ES-I3 (cell line): ENCODE measurements around the gene ABL2.
A peak's percentile ranks its signal among the peaks of the same experiment; 100 is the strongest.
"Not testable (repeated sequence)": the region's sequence is repeated elsewhere in the genome, so short reads cannot be mapped to it uniquely, and the experiment has no call there.

ENCODE experiments used
- H3K36me3 ChIP-seq: 2 replicates; pipeline ENCODE4 v1.6.1; 2013; ENCODE audit warnings: mild to moderate bottlenecking, low read length, control low read depth, moderate library complexity; ENCODE audit not compliant: insufficient read depth
- H3K4me1 ChIP-seq: 2 replicates; pipeline ENCODE4 v1.6.1; 2013; ENCODE audit warnings: mild to moderate bottlenecking, control low read depth, low read length; ENCODE audit not compliant: insufficient read depth
- H3K9ac ChIP-seq: 2 replicates; pipeline ENCODE4 v1.6.1; 2013; ENCODE audit warnings: low read depth, mild to moderate bottlenecking, low read length, moderate library complexity
- H3K9me3 ChIP-seq: 2 replicates; pipeline ENCODE4 v1.6.1; 2013; ENCODE audit warnings: mild to moderate bottlenecking, low read length, moderate library complexity; ENCODE audit not compliant: control insufficient read depth, insufficient read depth

Gene ABL2

DNA sequence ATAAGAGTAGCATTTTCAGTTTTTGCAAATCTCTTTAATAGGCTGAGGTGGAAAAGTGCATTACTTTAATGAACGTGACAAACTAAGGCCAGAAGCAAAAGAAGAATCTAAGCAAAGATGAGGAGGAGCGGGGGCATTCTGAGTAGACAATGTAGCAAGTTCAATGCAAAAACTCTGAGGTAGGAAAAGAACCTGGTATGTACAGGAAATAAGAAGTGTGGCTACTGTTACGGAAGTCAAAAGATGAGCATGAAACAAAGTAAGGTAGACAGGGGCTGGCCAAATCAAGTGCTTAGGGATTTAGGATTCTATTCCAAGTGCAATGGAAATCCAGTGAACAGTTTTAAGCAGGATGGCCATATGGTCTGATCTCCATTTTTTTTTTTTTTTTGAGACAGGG is 84.0 kb downstream of the ABL2 start:
- H3K36me3 ChIP-seq, result no peaks in the 10 kb centered on the region
- no peak overlapping the region for H3K9ac ChIP-seq

DNA sequence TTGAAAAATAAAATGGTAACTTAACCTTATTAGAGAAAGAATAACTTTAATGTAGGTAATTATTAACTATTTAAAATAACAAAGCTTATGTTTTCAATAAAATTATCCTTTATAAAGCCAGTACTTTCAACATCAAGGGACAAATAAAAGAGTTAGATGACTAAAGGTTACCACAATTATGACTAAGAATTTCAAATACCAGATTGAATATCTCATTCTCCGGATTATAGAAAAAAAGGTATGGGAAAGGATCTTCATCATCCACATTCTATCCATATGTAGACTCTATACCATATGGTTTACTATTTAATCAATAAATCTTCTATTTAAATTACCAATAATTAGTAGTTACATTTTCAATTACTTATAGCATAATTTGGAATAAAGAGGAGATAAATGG is 84.9 kb downstream of the ABL2 start:
- Histone ChIP-seq H3K4me1 (peaks cover 9% of the 10 kb centered on the region), H3K9me3 (0 out of 2 replicates have a peak, but pooled peaks cover 5% of the 10 kb centered on the region), H3K9ac (no peak overlapping the region), H3K36me3 (peaks cover 3% of the 10 kb centered on the region)

More for the DNA sequence above, 84.0 kb downstream of the ABL2 start:
- Histone ChIP-seq H3K9me3 (no peaks in the 10 kb centered on the region), H3K4me1 (peaks cover 9% of the 10 kb centered on the region)

DNA sequence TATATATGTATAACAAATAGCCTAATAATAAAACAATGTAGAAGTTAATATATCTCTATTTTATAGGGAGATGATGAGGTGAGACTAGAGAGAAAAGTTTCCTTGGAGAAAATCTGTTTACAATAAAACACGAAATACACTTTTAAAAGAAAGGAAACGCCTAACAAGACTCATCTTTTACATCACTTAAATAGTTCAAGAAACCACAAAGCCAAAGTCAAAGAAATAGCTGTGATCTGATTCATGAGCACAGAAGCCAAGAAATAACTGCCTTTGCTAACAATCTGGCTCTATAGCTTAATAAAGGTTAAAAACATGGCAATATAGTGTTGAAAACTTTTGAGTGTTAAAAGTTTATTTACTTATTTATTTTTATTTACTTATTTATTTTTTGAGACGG is 86.2 kb downstream of the ABL2 start:
- Histone ChIP-seq H3K9ac (no peak overlapping the region), H3K4me1 (peaks cover 9% of the 10 kb centered on the region), H3K36me3 (peaks cover 3% of the 10 kb centered on the region), H3K9me3 (0 out of 2 replicates have a peak, but pooled peaks cover 6% of the 10 kb centered on the region)

DNA sequence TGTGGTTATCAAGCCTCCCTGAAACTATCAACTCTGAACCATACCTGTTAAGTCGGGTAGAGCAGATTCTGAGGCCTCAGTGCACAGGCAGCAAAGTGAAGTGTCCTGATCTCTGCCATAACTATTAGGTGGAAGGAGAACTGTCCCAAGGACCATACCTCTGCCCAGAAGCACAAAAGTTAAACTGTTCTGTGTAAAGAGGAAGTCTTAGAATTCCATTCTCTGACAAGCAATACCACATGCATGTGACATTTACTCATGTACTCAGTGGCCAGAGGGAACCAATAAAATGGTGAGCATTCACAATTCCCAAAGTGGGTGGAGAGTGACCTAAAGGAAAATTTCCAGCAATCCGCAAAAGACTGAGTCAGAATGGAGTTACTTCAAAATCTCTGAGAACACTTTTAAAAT is 86.6 kb downstream of the ABL2 start:
- Histone ChIP-seq H3K9ac (no peak overlapping the region), H3K4me1 (peaks cover 9% of the 10 kb centered on the region), H3K9me3 (0 out of 2 replicates have a peak, but pooled peaks cover 6% of the 10 kb centered on the region)

DNA sequence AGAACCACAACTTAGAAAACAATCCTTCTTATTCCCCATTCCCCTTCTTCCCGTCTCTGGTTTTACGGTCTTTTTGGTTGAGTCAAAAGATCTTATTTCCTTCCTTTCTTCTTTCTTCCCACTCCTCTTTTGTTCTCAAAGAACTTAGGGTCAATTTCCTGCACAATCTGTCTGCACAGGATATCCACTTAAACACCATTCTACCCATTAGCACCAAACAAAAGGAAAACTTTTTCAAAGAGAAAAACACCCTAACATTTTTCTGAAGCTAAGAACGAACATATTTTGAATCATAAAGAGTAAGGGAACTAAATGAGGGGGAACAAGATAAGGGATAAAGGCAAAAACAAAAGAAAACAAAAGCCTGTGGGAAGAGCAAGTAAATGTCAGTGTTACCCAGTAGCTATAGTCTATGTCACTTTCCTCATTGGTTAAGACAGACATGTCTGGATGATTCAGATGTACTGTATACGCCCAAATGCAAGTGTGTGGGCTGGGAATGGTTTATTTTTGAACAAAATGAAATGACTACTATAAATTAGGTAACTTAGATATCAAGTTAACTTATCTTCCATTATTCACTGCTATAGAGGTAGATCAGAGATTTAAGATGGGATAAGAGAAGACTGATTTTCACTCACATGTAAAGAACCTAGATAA is 87.8 kb downstream of the ABL2 start:
- H3K9ac ChIP-seq, result peak overlapping the region; percentile 5; the same call in 1 of the 2 replicates
- H3K4me1 ChIP-seq, result peaks cover 9% of the 10 kb centered on the region
- 0 out of 2 replicates have a peak, but pooled peaks cover 6% of the 10 kb centered on the region for H3K9me3 ChIP-seq
- peaks cover 3% of the 10 kb centered on the region for H3K36me3 ChIP-seq

More for the DNA sequence above, 86.6 kb downstream of the ABL2 start:
- peaks cover 3% of the 10 kb centered on the region for H3K36me3 ChIP-seq

DNA sequence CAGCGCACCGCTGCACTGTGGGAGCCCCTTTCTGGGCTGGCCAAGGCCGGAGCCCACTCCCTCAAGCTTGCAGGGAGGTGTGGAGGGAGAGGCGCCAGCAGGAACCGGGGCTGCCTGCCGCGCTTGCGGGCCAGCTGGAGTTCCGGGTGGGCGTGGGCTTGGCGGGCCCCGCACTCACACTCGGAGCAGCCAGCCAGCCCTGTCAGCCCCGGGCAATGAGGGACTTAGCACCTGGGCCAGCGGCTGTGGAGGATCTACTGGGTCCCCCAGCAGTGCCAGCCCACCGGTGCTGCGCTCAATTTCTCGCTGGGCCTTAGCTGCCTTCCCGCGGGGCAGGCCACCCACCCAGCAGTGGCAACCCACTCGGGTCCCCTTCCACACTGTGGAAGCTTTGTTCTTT is 90.7 kb downstream of the ABL2 start:
- H3K9ac ChIP-seq, H3K4me1 ChIP-seq, H3K9me3 ChIP-seq, H3K36me3 ChIP-seq: not testable (repeated sequence)

DNA sequence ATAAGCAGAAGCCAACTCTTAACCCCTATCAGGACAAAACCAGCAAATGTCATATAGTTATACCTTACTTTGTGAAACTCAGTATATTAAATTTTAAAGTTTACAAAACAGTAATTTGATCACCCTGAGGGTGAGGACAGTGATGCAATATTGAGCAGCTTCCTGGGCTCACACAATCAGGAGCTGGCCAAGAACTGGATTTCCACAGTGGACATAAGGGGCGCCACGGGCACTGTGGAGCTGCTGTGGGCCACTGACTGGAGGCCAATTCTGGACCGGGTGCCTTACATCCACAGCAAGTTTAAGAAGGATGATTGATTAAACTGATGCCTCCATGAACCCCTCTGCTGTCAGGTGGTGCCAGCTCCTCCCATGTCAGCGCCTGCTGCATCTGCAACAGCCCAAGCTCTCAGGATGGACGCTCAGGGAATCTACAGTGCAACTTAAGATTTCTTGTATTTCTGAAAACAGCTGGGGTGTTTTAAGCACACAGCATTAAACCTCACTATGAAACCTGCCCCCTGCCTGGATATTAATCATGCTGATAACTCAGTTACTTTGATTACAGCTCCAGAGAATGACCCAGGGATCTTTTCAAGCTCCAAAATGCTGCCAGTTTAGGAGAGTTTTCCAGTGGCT is 91.7 kb downstream of the ABL2 start:
- peaks cover 5% of the 10 kb centered on the region for H3K4me1 ChIP-seq
- H3K9me3 ChIP-seq, result 0 out of 2 replicates have a peak, but pooled peaks cover 6% of the 10 kb centered on the region
- no peak overlapping the region for H3K9ac ChIP-seq
- H3K36me3 ChIP-seq, result peaks cover 3% of the 10 kb centered on the region

DNA sequence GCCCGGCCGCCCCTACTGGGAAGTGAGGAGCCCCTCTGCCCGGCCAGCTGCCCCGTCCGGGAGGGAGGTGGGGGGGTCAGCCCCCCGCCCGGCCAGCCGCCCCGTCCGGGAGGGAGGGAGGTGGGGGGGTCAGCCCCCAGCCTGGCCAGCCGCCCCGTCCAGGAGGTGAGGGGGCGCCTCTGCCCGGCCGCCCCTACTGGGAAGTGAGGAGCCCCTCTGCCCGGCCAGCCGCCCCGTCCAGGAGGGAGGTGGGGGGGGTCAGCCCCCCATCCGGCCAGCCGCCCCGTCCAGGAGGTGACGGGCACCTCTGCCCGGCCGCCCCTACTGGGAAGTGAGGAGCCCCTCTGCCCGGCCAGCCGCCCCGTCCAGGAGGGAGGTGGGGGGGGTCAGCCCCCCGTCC is 93.8 kb downstream of the ABL2 start:
- not testable (repeated sequence) for H3K9ac ChIP-seq, H3K4me1 ChIP-seq, H3K36me3 ChIP-seq, H3K9me3 ChIP-seq

DNA sequence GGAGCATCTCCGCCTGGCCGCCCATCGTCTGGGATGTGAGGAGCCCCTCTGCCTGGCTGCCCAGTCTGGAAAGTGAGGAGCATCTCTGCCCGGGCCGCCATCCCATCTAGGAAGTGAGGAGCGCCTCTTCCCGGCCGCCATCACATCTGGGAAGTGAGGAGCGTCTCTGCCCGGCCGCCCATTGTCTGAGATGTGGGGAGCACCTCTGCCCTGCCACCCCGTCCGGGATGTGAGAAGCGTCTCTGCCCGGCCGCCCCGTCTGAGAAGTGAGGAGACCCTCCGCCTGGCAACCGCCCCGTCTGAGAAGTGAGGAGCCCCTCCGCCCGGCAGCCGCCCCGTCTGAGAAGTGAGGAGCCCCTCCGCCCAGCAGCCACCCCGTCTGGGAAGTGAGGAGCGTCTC is 94.3 kb downstream of the ABL2 start:
- not testable (repeated sequence) for H3K36me3 ChIP-seq, H3K4me1 ChIP-seq, H3K9me3 ChIP-seq, H3K9ac ChIP-seq

DNA sequence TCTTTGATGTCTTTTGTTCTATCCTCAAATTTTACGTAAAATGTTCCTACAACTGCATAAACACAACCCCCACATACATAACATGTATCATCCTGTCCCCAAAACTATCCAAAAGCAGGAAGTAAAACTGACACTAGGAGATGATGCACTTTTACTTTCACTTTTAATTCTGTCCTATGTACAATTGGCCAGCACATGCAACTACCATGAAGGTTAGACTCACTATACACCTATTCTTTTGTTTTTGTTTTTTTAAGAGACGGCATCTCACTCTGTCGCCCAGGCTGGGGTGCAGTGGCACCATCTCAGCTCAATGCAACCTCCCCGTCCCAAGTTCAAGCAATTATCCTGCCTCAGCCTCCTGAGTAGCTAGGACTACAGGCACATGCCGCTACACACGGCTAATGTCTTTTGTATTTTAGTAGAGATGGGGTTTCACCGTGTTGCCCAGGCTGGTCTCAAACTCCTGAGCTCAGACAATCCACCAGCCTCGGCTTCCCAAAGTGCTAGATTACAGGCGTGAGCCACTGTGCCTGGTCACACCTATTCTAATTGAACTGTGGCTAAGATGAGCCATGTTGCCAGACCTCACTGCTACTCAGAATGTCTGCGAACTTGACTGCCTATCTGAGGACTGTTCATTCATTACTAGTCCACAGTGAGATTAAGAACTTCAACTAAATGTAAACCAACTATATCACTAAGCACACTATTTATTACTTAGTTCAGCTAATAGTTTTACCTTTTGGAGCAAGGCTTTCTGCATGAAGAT is 99.6 kb downstream of the ABL2 start:
- Histone ChIP-seq H3K4me1 (no peaks in the 10 kb centered on the region), H3K9me3 (no peaks in the 10 kb centered on the region), H3K9ac (no peak overlapping the region), H3K36me3 (no peaks in the 10 kb centered on the region; the same call in 1 of the 2 replicates)

DNA sequence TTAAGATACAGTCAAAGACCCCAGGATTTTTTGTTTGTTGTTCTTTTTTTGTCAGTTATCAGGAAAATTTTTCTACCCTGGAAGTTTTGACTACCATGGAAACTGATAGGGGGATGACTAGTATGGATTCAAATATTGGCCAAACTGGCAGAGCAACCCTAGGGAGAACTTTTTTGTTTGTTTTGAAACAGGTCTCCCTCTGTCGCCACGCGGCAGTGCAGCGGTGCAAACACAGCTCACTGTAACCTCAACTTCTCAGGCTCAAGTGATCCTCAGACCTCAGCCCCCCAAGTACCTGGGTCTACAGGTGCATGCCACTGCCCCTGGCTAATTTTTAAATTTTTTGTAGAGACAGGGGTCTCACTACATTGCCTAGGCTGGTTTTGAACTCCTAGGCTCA is 101.0 kb downstream of the ABL2 start:
- H3K4me1 ChIP-seq, result no peaks in the 10 kb centered on the region
- H3K9me3 ChIP-seq, result no peaks in the 10 kb centered on the region
- no peak overlapping the region for H3K9ac ChIP-seq
- H3K36me3 ChIP-seq, result no peaks in the 10 kb centered on the region; the same call in 1 of the 2 replicates

DNA sequence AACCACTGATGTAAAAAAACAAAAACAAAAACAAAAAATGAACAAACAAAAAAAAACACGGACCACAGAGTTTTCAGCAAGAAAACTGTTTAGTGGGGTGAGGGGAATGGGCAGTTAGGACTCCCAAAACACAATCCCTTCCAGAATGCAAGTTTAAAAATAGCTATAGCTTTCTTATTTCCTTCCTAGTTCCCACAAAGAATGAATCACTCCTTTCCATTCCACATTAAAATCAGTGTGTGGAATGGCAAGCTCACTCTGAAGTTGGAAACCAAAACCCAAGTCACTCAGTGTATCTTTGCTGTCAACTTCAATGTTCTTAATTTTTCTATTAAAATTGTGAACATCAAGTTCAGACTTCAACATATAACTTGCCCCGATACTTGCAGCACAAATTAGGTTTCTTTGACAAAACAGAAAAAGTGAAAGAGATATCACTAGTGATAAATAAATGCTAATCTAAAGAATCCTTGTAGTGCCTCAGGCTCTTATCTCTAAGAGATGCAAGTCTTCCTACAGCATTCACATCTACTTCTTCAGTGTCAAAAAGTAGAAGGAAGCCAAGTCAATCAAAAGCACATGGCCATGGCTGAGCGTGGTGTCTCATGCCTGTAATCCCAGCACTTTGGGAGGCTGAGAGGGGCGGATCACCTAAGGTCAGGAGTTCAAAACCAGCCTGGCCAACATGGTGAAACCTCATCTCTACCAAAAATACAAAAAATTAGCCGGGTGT is 102.1 kb downstream of the ABL2 start:
- H3K36me3 ChIP-seq, result no peaks in the 10 kb centered on the region; the same call in 1 of the 2 replicates
- no peak overlapping the region for H3K9ac ChIP-seq
- no peaks in the 10 kb centered on the region for H3K9me3 ChIP-seq
- H3K4me1 ChIP-seq, result no peaks in the 10 kb centered on the region

DNA sequence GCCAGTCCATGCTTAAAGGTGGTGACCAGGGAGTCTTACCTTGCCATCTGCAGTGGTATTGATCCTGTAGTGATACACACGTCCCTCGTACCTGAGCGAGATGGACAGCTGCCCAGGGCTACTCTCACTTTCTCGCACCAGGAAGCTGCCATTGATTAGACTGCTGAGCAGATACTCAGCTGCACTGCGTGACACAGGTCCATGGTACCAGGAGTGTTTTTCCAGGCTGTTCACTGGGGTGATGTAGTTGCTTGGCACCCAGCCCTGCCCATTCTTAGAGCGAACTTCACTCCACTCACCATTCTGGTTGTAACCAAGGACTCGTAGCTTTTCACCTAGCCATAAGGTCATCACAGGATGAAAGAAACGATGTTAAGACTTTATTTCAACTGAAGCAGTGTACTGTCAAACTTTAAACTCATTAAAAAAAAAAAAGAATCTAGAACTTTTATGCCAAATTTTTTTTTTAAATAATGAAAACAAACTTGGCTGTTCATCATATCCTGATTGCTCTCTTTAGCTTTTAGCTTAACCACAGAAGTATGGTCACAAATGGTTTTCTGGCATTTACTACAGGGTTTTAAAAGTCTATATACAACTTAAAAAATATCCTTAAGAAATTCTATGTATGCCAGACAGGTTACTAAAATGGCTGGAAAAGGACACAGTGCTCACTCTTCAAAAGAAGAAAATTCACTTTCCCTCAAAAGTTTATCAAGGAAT is 103.0 kb downstream of the ABL2 start:
- Histone ChIP-seq H3K9ac (no peak overlapping the region), H3K4me1 (0 out of 2 replicates have a peak, but pooled peaks cover 2% of the 10 kb centered on the region), H3K9me3 (no peaks in the 10 kb centered on the region), H3K36me3 (no peaks in the 10 kb centered on the region; the same call in 1 of the 2 replicates)
